K562 (cell line): ENCODE data around the gene PDZD2. TPM values are rescaled to one million over a fixed set of nuclear protein-coding genes. Genes with fewer than 3 reads are reported as not detected.

ENCODE experiments used
- ATAC-seq: fragments of 200-7000 bp; cut with Tn5 transposase; 3 replicates; pipeline ENCODE4 v1.9.1; 2020; ENCODE audit warnings: moderate library complexity
- BruUV-seq: library from RNA; stranded (reverse); fragments of 400-500 nt; replicated peaks from 2 replicates; lab custom pipeline; 2021; lab: Mats Ljungman, UMichigan
- CTCF ChIA-PET: fragments of 300-600 bp; formaldehyde crosslinking; extraction: SDS; loops from one replicate; lab custom pipeline; 2021; ENCODE audit warnings: low intra/inter-chr PET ratio; lab: Yijun Ruan, JAX
- POLR2A ChIA-PET: fragments of 300-600, 350-650 bp; sonication (Branson Sonifier 250); formaldehyde crosslinking; extraction: SDS; loops from one replicate; lab custom pipeline; 2021; ENCODE audit warnings: antibody characterized with exemption, inconsistent platforms; lab: Yijun Ruan, JAX
- DNase-seq, 4 experiments: peaks; one replicate each; pipeline versions ENCODE4 v3.0.0 to v3.0.0-alpha.2; 2011 to 2018; ENCODE audit warnings: low spot score in 3 of 4, mixed read lengths in 3 of 4; ENCODE audit errors: extremely low read depth in 1 of 4
- FAIRE-seq: peaks from 2 replicates; lab custom pipeline; 2011; peaks lifted over from hg19 to GRCh38; lab: Jason Lieb, UNC
- H2AFZ ChIP-seq: 2 replicates; pipeline ENCODE4 v1.6.0; 2011; ENCODE audit warnings: low read depth, low read length, control low read depth, inconsistent platforms
- H3K27ac ChIP-seq: fragments of 200-600 bp; 3 replicates; pipeline ENCODE4 v1.8.0; 2011; ENCODE audit warnings: low read depth, mild to moderate bottlenecking, control low read depth, inconsistent platforms, low read length, moderate library complexity, mixed read lengths; ENCODE audit errors: extremely low read depth
- H3K27me3 ChIP-seq, 2 experiments: fragments of 300-600 bp in 1 of 2; 2 replicates in 1 of 2; 3 replicates in 1 of 2; pipeline versions ENCODE4 v1.6.0 to v1.8.0; 2011; ENCODE audit warnings: inconsistent platforms in 2 of 2, low read length in 2 of 2, mild to moderate bottlenecking in 1 of 2, mixed read lengths in 1 of 2, moderate library complexity in 1 of 2; ENCODE audit not compliant: control insufficient read depth in 2 of 2, insufficient read depth in 2 of 2
- H3K36me3 ChIP-seq: fragments of 300-600 bp; 3 replicates; pipeline ENCODE4 v1.8.0; 2011; ENCODE audit warnings: mild to moderate bottlenecking, low read length, inconsistent platforms; ENCODE audit not compliant: control insufficient read depth, insufficient read depth
- H3K4me1 ChIP-seq, 2 experiments: fragments of 200-600 bp in 1 of 2; replicated peaks in 1 of 2; 2 replicates in 1 of 2; 3 replicates in 1 of 2; pipeline versions ENCODE4 v1.5.1 to v1.8.0; 2011; ENCODE audit warnings: inconsistent platforms in 2 of 2, low read length in 2 of 2, mild to moderate bottlenecking in 1 of 2, mixed read lengths in 1 of 2, moderate library complexity in 1 of 2; ENCODE audit not compliant: control insufficient read depth in 2 of 2, insufficient read depth in 2 of 2
- H3K4me2 ChIP-seq: 2 replicates; pipeline ENCODE4 v1.6.1; 2011; ENCODE audit warnings: low read length, control low read depth, inconsistent platforms, mixed read lengths; ENCODE audit not compliant: insufficient read depth
- H3K4me3 ChIP-seq: fragments of 200-600 bp; sonication (generic), shearing (Covaris generic); 2 replicates; pipeline ENCODE4 v1.5.1; 2016; ENCODE audit warnings: control low read depth, inconsistent platforms
- H3K79me2 ChIP-seq: fragments of 200-600 bp; 3 replicates; pipeline ENCODE4 v1.8.0; 2011; ENCODE audit warnings: low read length, inconsistent platforms; ENCODE audit not compliant: control insufficient read depth, insufficient read depth
- H3K9ac ChIP-seq, 2 experiments: 2 replicates each; pipeline versions ENCODE4 v1.6.0 to v1.6.1; 2011; ENCODE audit warnings: low read depth in 2 of 2, low read length in 2 of 2, control low read depth in 1 of 2, inconsistent platforms in 1 of 2, mild to moderate bottlenecking in 1 of 2, mixed read lengths in 1 of 2; ENCODE audit not compliant: insufficient read depth in 1 of 2
- H3K9me1 ChIP-seq: one replicate; pipeline ENCODE4 v1.6.0; 2011; ENCODE audit warnings: inconsistent platforms, mild to moderate bottlenecking, low read length, moderate library complexity; ENCODE audit not compliant: control insufficient read depth, insufficient read depth
- H3K9me3 ChIP-seq: replicated peaks from 2 replicates; pipeline ENCODE4 v1.5.1; 2011; ENCODE audit warnings: low read depth, low read length, inconsistent platforms; ENCODE audit not compliant: control insufficient read depth, insufficient read depth
- H4K20me1 ChIP-seq: replicated peaks from 2 replicates; pipeline ENCODE4 v1.6.1; 2011; ENCODE audit warnings: low read length, inconsistent platforms, mixed read lengths; ENCODE audit not compliant: control insufficient read depth, insufficient read depth
- AFF4 ChIP-seq: sonication (generic); formaldehyde crosslinking; IDR thresholded peaks from 2 replicates; pipeline ENCODE4 v1.8.0; 2023; ENCODE audit warnings: mild to moderate bottlenecking, missing genetic modification reagents
- ATF1 ChIP-seq, 2 experiments: fragments of 450-650 bp in 1 of 2; IDR thresholded peaks; 2 replicates each; pipeline ENCODE4 v1.6.1; 2016; ENCODE audit warnings: missing compliant biosample characterization in 1 of 2, missing genetic modification characterization in 1 of 2
- ATF3 ChIP-seq, 2 experiments: fragments of 450-650 bp in 1 of 2; sonication (generic) in 1 of 2; formaldehyde crosslinking in 1 of 2; IDR thresholded peaks in 1 of 2; conservative IDR thresholded peaks in 1 of 2; 2 replicates each; pipeline versions ENCODE4 v1.6.1 to v1.8.1; 2016 to 2023; ENCODE audit warnings: mild to moderate bottlenecking in 2 of 2, moderate library complexity in 2 of 2, inconsistent platforms in 1 of 2, missing genetic modification reagents in 1 of 2
- ATF7 ChIP-seq: fragments of 450-650 bp; IDR thresholded peaks from 2 replicates; pipeline ENCODE4 v1.7.1; 2014; ENCODE audit warnings: mild to moderate bottlenecking, moderate library complexity
- DIDO1 ChIP-seq: fragments of 450-650 bp; IDR thresholded peaks from 2 replicates; pipeline ENCODE4 v1.6.1; 2016; ENCODE audit warnings: low read depth, missing biosample characterization, missing genetic modification characterization
- E2F3 ChIP-seq: fragments of 250-450 bp; sonication (Bioruptor Pico); IDR thresholded peaks from 2 replicates; pipeline ENCODE4 v1.4.0; 2020; ENCODE audit warnings: mild to moderate bottlenecking
- ETS1 ChIP-seq: conservative IDR thresholded peaks from 2 replicates; pipeline ENCODE4 v1.6.1; 2011; ENCODE audit warnings: low read depth, mild to moderate bottlenecking, low read length; ENCODE audit not compliant: control insufficient read depth
- POLR2AphosphoS5 ChIP-seq: IDR thresholded peaks from 2 replicates; pipeline ENCODE4 v1.6.1; 2011; ENCODE audit warnings: mild to moderate bottlenecking, low read depth, low read length, moderate library complexity; ENCODE audit not compliant: control insufficient read depth, insufficient read depth
- PTBP1 ChIP-seq: fragments of 200-400 bp; formaldehyde crosslinking; IDR thresholded peaks from 2 replicates; pipeline ENCODE4 v1.6.1; 2017; ENCODE audit warnings: low read depth, low read length
- SAFB ChIP-seq: fragments of 200-400 bp; formaldehyde crosslinking; IDR thresholded peaks from 2 replicates; pipeline ENCODE4 v1.6.1; 2017; ENCODE audit warnings: low read depth, low read length, borderline replicate concordance
- SMAD4 ChIP-seq: fragments of 250-450 bp; sonication (Bioruptor Pico); conservative IDR thresholded peaks from 2 replicates; pipeline ENCODE4 v1.8.0; 2021; ENCODE audit warnings: inconsistent platforms, mild to moderate bottlenecking, moderate library complexity
- SMARCE1 ChIP-seq: fragments of 450-650 bp; IDR thresholded peaks from 2 replicates; pipeline ENCODE4 v1.7.1; 2016; ENCODE audit warnings: mild to moderate bottlenecking
- SRSF7 ChIP-seq: fragments of 200-400 bp; formaldehyde crosslinking; optimal IDR thresholded peaks from 2 replicates; pipeline ENCODE3; 2017; ENCODE audit warnings: mild to moderate bottlenecking, low read depth, low read length
- ZFP1 ChIP-seq: fragments of 450-650 bp; formaldehyde crosslinking; IDR thresholded peaks from 2 replicates; pipeline ENCODE4 v1.4.0; 2020; ENCODE audit warnings: mild to moderate bottlenecking, mixed read lengths
- ZNF639 ChIP-seq, 2 experiments: fragments of 200-800 bp in 1 of 2; sonication (Bioruptor generic) in 1 of 2; sonication (generic) in 1 of 2; formaldehyde crosslinking in 1 of 2; IDR thresholded peaks in 1 of 2; conservative IDR thresholded peaks in 1 of 2; 2 replicates each; pipeline versions ENCODE4 v1.5.0 to v1.6.1; 2016 to 2020; ENCODE audit warnings: missing compliant biosample characterization in 1 of 2, missing genetic modification characterization in 1 of 2, missing genetic modification reagents in 1 of 2
- WGBS: fragments of 100-300 bp; shearing (Covaris generic); methylation state at CpG from one replicate; pipeline ENCODE4 v1.1.6; 2016; ENCODE audit warnings: low coverage, mixed read lengths; ENCODE audit not compliant: insufficient coverage; ENCODE audit errors: missing lambda C conversion rate; 5-methylcytosine and 5-hydroxymethylcytosine counted together
- in situ Hi-C: fragments of 300-500 bp; cut with MboI; formaldehyde crosslinking; loops from 4 replicates; pipeline ENCODE4 v1.15.0; 2018; ENCODE audit warnings: inconsistent platforms, mixed read lengths
- intact Hi-C: fragments of 100-400 bp; cut with micrococcal nuclease; formaldehyde crosslinking; loops from 2 replicates; pipeline ENCODE4 v1.14.2; 2022
- polyA plus RNA-seq, 8 experiments: library from polyadenylated mRNA; depleted of rRNA in 4 of 8; stranded (reverse) in 5 of 8; unstranded in 3 of 8; fragments of >200 nt; fragmentation: Nextera tagmentation in 2 of 8; fragmentation: Illumina TruSeq in 1 of 8; extraction: Ambion mirVana in 2 of 8; extraction: Trizol in 1 of 8; gene quantifications; 2 replicates each; pipeline versions ENCODE4 v1.2.1 to v1.2.3, GENCODE V29; 2011 to 2014; ENCODE audit warnings: inconsistent platforms in 1 of 8, missing spikeins in 1 of 8
- total RNA-seq, 7 experiments: library from RNA; depleted of rRNA in 6 of 7; stranded (reverse); fragments of >200 nt in 6 of 7; fragmentation: Illumina TruSeq in 2 of 7; extraction: Trizol in 2 of 7; gene quantifications; 2 replicates each; pipeline versions ENCODE4 v1.2.1 to v1.2.3, GENCODE V29; 2011 to 2021; ENCODE audit warnings: low replicate concordance in 1 of 7

Gene PDZD2
- total and polyA plus RNA-seq, 9 of the 15 experiments (the other 6 are each of a cell fraction or from before 2014, with no cell fraction given) = 0.02 to 0.08 (median 0.04) TPM; not detected in 6

- ChIA-PET POLR2A (no interaction called here), CTCF (no interaction called here)
- H3K79me2 ChIP-seq = no peaks in the 10 kb centered on the region
- no peak overlapping the region for H3K4me3 ChIP-seq
- FAIRE-seq = no peak
- in situ Hi-C loops = no loop called here
- no peak overlapping the region for H2AFZ ChIP-seq
- H3K4me2 ChIP-seq = no peak overlapping the region
- H3K9me3 ChIP-seq = no peaks in the 10 kb centered on the region
- no peak for ATAC-seq
- H3K9me1 ChIP-seq = no peaks in the 10 kb centered on the region
- no peaks in the 10 kb centered on the region for H3K36me3 ChIP-seq
- intact Hi-C loops = no loop called here
- H3K4me1 ChIP-seq = no peaks in the 10 kb centered on the region
- DNase-seq = no peak
- no peak overlapping the region for H3K27ac ChIP-seq
- BruUV-seq = no TSS peak
- WGBS = 2% methylated on average over 8 of the region's 8 CpGs
- no peaks in the 10 kb centered on the region for H4K20me1 ChIP-seq
- H3K9ac ChIP-seq = no peak overlapping the region
- H3K27me3 ChIP-seq = peaks cover 4 to 36% of the 10 kb centered on the region in 2 experiments; a peak in 4 of 5 replicates
- no peak for TF ChIP-seq E2F3 (CRISPR knock-in tag)
- TF ChIP-seq ETS1 = no peak
- no peak for TF ChIP-seq ZFP1 (CRISPR knock-in tag)
- no peak for TF ChIP-seq DIDO1
- TF ChIP-seq PTBP1 = no peak
- no peak for TF ChIP-seq SRSF7
- no peak for TF ChIP-seq SMAD4 (CRISPR knock-in tag)
- TF ChIP-seq SAFB = no peak
- TF ChIP-seq SMARCE1 = no peak
- TF ChIP-seq ATF1 (CRISPR knock-in tag; IDR thresholded peaks at IDR 0.05) = no peak
- peak; percentile 44; the same call in 1 of the 2 replicates for TF ChIP-seq ATF1 (tag; IDR thresholded peaks at IDR 0.05)
- peak; percentile 36; the same call in 1 of the 2 replicates for TF ChIP-seq ATF3 (IDR thresholded peaks at IDR 0.05)
- no peak for TF ChIP-seq ATF3 (CRISPR knock-in tag; conservative IDR thresholded peaks at IDR 0.05)
- TF ChIP-seq AFF4 (CRISPR knock-in tag) = no peak
- TF ChIP-seq ATF7 = peak; percentile 55; the same call in 1 of the 2 replicates
- TF ChIP-seq ZNF639 (CRISPR knock-in tag; conservative IDR thresholded peaks at IDR 0.05 in 1 of 2, IDR thresholded peaks at IDR 0.05 in 1 of 2) = no peak
- no peak for TF ChIP-seq POLR2AphosphoS5
Observed at GRCh38 chr5:31783731-31784130, 144.8 kb downstream of the PDZD2 start.
